NCI-H146 (cell line): Measurements from ENCODE around the gene CIB2.
"Not testable (repeated sequence)": the region's sequence is repeated elsewhere in the genome, so short reads cannot be mapped to it uniquely, and the experiment has no call there.

ENCODE experiments used
- DNase-seq: peaks from one replicate; lab custom pipeline; 2025; lab: John Stamatoyannopoulos, UW

CIB2 gene

GRCh38 chr15:78131295-78132061 is at the start of gene CIB2:
Gene CIB2 (minus strand): TSS chr15:78131445. CDS start chr15:78131215, 230 bp downstream.
- peak; percentile 75 for DNase-seq

DNA sequence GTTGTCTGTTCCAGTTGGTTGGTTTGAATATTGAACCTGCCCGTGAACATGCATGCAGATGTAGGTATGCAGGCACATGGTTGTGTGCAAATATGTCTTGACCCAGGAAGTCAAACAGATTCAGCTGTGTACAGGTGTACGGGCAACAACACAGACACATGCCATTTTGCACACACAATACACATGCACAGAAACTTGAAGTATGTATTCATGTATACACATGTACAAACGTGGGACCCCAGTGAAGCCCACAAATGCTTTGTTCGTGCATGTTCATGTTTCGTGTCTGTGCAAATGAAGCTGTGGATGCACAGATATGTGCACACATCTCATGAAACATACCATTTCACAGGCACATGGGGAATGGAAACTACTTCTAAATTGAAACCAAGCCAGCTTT is 48.7 kb upstream of the CIB2 start:
- no peak for DNase-seq

GRCh38 chr15:78179286-78179840 is 48.1 kb upstream of the CIB2 start:
- DNase-seq, result no peak

DNA sequence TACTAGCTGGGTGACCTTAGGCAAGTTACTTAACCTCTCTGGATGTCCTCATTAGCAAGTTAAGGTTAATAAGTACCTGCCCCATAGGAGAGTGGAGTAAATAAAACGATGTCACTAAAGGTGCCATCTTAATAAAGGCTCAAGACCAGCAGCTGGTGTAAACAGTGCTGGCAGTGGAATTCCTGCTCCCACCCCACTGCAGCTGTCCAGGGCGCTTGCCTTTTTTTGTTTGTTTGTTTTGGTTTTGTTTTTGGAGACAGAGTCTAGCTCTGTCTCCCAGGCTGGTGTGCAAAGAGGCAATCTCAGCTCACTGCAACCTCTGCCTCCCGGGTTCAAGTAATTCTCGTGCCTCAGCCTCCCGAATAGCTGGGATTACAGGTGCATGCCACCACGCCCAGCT is 46.8 kb upstream of the CIB2 start:
- DNase-seq, result no peak

DNA sequence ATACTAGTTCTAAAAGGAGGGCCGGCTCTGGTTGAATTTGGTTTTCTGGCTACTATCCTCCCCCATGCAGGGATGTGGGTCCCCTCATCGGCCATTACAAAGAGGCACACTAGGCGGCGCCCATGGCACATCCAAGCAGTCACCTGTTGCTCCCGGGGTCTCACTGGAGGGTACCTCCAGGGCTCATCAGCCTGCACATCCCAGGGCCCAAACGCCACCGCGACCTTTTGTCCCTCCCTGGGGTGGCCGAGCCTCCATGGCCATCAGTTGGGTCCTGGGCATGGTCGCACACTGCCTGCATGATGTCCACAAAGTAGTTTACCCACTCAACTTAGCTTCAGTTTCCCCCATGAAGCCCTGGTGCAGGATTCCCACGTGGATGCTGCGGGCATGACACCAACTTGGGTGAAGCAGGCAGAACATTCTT is 46.2 kb upstream of the CIB2 start:
- DNase-seq, result peak; percentile 26

DNA sequence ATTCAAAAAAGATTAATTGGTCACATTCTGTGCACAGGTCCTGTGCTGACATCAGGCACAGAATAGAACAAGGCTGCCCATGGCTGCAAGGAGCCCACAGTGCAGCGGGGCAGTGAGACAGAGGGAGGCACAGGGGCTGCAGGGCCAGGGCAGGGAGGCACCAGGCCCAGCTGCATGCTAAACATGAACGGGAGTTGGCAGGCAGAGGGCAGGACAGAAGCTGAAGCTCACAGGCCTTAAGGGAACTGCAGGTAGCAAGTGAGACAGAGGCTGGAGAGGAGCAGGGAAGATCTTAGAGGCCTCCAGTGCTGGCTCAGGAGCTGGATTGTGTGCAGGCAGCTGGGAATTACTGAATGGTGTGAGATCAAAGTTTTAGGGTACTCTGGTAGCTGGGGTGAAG is 44.1 kb upstream of the CIB2 start:
- DNase-seq, result no peak

DNA sequence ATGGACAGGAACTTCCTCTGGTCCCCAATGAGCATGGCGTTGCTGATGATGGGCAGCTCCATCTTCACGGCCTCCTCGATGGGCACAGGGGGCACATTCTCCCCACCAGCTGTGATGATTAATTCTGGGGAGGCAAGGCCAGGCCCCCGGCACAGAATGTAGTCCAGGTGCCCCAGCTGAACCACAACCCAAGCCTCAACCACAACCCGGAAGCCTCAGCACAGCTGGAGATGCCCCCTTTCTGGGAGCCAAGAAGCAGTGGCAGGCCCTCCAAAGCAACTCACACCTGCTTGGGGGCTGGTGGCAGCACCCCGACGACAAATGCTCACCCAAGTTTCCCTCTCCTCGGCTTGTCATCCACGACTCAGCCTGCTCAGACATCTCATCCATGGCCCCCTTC is 43.2 kb upstream of the CIB2 start:
- no peak for DNase-seq

- no peak for DNase-seq
Measured at GRCh38 chr15:78171864-78172472, 40.7 kb upstream of the CIB2 start.

GRCh38 chr15:78170848-78171773 is 39.9 kb upstream of the CIB2 start:
- no peak for DNase-seq

DNA sequence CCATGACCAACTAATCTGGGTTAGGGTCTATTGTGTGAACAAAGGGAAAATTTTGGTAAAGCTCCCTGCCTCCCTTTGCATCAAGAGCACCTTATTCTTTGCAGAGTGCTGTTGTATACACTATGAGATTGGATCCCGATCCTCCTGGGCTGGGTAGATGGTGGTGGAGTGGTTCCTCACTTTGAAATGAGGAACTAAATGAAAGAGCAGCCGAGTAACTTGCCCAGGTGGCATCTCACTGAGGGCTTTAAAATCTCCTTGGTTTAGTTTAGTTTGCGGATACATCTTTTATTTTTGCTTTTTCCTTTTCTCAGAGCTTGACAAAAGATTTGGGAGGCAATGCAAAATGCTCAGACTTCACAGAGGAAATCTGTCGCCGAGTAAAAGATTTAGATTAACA is 37.4 kb upstream of the CIB2 start:
- DNase-seq, result no peak

DNA sequence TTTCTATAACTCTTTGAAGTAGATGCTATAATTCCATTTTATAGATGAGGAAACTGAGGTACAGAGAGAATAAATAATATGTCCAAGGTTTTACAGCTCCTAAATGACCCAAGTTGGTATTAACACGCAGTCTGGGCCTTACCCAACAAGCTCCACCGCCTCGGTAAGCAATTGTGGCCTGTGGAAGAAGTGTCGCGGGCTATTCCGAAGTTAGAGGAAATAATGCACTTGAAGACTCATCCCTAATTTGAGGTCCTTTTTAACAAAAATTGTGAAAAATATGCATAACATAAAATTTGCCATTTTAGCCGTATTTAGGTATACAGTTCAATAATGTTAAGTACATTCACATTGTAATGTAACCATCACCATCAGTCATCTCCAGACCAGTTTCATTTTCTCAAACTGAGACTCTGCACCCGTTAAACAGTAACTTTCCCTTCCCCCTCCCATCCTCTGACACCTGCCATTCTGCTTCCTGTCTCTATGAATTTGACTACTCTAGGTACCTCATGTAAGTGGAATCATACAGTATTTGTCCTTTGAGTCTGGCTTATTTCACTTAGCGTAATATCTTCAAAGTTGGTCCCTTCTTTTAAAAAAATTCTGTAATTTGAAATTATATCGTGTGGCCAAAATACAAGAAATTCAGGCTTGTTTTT is 36.1 kb upstream of the CIB2 start:
- DNase-seq, result no peak

DNA sequence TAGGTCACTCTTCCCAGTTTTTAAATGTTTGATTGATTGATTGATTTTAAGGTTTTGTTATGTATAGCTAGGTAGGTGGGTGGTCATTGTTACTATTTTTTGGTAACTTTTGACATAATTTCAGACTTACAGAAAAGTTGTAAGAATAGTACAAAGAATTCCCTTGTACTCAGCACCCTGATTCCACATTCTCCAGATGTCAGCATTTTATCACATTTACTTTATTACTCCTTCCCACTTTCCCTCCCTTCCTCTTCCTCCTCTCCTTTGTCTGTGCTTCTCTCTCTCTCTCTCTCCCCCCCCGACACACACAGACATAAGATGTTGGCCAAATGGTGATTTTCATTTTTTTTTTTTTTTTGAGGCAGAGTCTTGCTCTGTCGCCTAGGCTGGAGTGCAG is 32.8 kb upstream of the CIB2 start:
- no peak for DNase-seq

- DNase-seq, result no peak
Measured at GRCh38 chr15:78162038-78162437, 30.8 kb upstream of the CIB2 start.

DNA sequence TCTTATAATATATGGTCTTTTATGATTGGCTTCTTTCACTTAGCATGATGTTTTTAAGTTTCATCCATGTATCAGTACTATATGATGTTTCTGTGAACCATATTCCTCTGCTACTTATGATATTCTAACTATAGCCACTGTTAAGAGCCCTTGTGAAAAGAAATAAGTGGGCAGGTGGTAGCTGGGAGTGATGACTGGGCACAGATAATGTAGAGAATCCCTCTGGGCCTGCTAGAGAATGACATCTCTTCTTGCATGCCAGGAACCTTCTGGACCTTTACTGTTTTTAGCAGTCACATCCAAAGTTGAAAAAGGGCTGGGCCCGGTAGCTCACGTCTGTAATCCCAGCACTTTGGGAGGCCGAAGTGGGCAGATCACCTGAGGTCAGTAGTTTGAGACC is 28.1 kb upstream of the CIB2 start:
- DNase-seq, result no peak

- DNase-seq, result no peak
Measured at GRCh38 chr15:78157203-78157602, 26.0 kb upstream of the CIB2 start.

DNA sequence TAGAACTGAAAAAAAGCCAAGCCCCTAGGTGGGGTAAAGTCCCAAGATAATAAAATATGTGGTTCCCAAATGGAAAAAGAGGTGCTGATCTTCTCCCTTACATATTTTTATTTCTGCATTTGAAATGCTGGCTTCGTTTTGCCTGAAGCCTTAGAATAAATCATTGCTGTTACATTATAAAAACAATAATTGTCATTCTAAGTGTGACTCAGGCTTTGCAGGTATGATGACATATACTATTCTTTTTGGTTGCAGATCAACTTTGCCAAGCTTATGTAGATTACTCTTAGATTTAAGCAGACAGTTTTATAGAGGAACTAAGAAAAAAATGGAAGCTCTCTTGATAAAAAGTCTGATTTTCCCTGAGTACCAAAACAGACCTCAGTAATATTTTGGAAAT is 25.4 kb upstream of the CIB2 start:
- DNase-seq, result no peak

- no peak for DNase-seq
Measured at GRCh38 chr15:78155355-78155939, 24.2 kb upstream of the CIB2 start.

DNA sequence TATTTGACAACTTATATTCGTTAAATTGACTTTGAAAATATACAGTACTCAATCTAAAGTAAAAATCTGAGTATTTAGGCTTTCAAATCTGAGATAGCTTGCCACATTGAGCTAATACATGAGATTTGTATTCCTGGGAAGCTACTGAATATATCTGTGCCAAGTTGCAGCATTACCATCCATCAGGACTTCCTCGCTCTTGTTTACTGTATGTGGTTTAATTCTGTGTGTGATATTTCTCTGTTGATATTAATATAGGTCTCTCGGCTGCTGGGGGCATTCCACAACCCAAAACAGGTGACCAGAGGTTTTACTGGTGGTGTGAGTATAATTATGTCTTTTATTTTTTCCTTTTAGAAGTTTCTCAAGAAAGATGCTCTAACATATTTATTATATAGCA is 23.7 kb upstream of the CIB2 start:
- DNase-seq, result no peak

DNA sequence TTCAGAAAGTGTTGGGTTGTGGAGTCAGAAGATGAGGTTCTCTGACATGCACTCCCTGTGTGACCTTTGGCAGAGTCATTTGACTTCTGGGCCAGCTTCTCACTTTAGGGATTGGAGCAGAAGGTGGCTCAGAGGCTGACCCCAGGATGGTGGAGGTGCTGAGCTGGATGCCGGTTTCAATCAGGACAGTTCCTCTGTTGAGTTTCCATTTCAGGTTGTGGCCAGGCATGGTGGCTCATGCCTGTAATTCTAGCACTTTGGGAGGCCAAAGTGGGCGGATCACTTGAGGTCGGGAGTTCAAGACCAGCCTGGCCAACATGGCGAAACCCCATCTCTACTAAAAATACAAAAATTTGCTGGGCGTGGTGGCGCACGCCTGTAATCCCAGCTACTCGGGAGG is 19.8 kb upstream of the CIB2 start:
- not testable (repeated sequence) for DNase-seq

DNA sequence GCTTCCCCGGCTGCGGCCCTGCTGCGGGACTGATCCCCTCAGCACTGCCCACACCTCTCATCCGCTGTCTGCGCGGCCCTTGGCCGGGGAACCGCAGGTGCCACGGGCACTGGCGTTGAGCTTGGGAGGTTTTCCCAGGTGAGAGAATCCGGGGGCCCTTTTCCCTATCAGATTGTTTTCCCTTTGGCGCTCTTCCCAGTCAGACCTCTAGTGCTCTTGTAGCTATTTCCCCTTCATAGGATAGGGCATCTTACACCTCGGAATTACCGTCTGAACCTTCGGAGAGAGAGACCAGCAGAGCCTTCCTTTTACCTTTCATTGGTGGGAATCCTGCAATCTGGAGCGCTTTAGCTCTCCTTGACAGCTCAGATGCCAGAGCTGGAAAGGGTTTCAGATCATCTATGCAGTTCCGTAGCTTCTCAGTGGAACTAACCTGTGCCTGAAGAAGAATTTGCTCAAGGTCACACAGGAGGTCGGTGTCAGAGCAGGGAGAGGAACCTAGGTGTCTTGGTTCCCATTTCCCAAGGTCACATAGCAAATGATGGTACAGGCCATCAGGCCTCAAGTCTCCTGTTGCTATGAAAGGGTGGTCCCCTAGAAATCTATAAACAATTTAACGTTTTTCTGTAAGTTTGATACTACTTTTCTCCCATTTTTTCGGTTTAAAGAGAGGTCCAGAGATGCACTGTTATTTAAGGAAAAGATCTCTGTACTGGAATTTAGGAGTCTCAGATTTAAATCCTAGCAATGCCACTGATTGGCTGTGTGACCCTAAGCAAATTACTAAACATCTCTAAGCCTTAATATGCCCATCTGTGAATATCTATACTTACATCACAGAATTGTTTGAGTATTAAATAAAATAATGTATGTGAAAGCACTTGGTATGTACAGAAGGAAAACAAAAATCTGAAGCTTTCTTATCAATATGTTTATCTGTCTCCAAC is 18.8 kb upstream of the CIB2 start:
- peak; percentile 38 for DNase-seq
